GM18519 (cell line): ENCODE results near the gene PAN2.
"Not testable (repeated sequence)": the region's sequence is repeated elsewhere in the genome, so short reads cannot be mapped to it uniquely, and the experiment has no call there.

ENCODE experiments used
- ATAC-seq: cut with Tn5 transposase; IDR thresholded peaks from one replicate; pipeline ENCODE4 v1.9.1; 2021; ENCODE audit warnings: mild to moderate bottlenecking, moderate library complexity; ENCODE audit not compliant: unreplicated experiment, low FRiP score

The PAN2 gene

GRCh38 chr12:56342290-56342689, 8.5 kb upstream of the PAN2 start:
- not testable (repeated sequence) for ATAC-seq

- no peak for ATAC-seq
Measured at GRCh38 chr12:56341616-56342015, 7.8 kb upstream of the PAN2 start.

- ATAC-seq = no peak
Measured at GRCh38 chr12:56339158-56339422, 5.3 kb upstream of the PAN2 start.

- ATAC-seq = no peak
Measured at GRCh38 chr12:56338308-56339157, 4.7 kb upstream of the PAN2 start, which contains the start of gene IL23A. Gene IL23A, plus strand, starts transcription at chr12:56338884. Its CDS starts 161 bp downstream, at chr12:56339045.

GRCh38 chr12:56337753-56338251, 4.0 kb upstream of the PAN2 start:
- ATAC-seq = no peak

- ATAC-seq = no peak
Measured at GRCh38 chr12:56336361-56337167, 2.8 kb upstream of the PAN2 start.

GRCh38 chr12:56335527-56335926, 1.7 kb upstream of the PAN2 start:
- not testable (repeated sequence) for ATAC-seq

GRCh38 chr12:56334490-56334793, 642 bp upstream of the PAN2 start:
- no peak for ATAC-seq

GRCh38 chr12:56333197-56333678, 562 bp downstream of the PAN2 start:
- ATAC-seq = no peak

GRCh38 chr12:56332512-56333196, 1.1 kb downstream of the PAN2 start:
- ATAC-seq = no peak

GRCh38 chr12:56330936-56331490, 2.8 kb downstream of the PAN2 start:
- no peak for ATAC-seq

GRCh38 chr12:56326533-56326932, 7.3 kb downstream of the PAN2 start:
- no peak for ATAC-seq

GRCh38 chr12:56326126-56326525, 7.7 kb downstream of the PAN2 start:
- ATAC-seq = no peak

GRCh38 chr12:56324206-56324605, 9.6 kb downstream of the PAN2 start:
- ATAC-seq = no peak

- not testable (repeated sequence) for ATAC-seq
Measured at GRCh38 chr12:56321610-56322009, 12.2 kb downstream of the PAN2 start.

- no peak for ATAC-seq
Measured at GRCh38 chr12:56321027-56321426, 12.8 kb downstream of the PAN2 start.

GRCh38 chr12:56317675-56318074, 16.1 kb downstream of the PAN2 start:
- ATAC-seq = no peak

GRCh38 chr12:56315622-56316473, 18.0 kb downstream of the PAN2 start, which contains the start of gene CNPY2:
Gene CNPY2, minus strand, starts transcription at chr12:56315988. Its CDS starts 771 bp downstream, at chr12:56315217.
- peak; percentile 78 for ATAC-seq

GRCh38 chr12:56315249-56315621, 18.6 kb downstream of the PAN2 start:
- no peak for ATAC-seq

- ATAC-seq = no peak
Measured at GRCh38 chr12:56311003-56311402, 22.8 kb downstream of the PAN2 start.
